Ovary (tissue), 3 donors: ENCODE results near the gene PEPD.

Experiments used
- CTCF ChIP-seq, 3 donors: fragments of 450-650 bp in 2 of 3; fragments of 200-600 bp in 1 of 3; IDR thresholded peaks; one replicate each; pipeline versions ENCODE4 v1.5.1 to v1.8.0; 2016 to 2022; ENCODE audit warnings: antibody characterized with exemption in 3 of 3, mild to moderate bottlenecking in 1 of 3
- POLR2A ChIP-seq: fragments of 450-650 bp; IDR thresholded peaks from one replicate; pipeline ENCODE4 v1.6.1; 2017; ENCODE audit warnings: antibody characterized with exemption, mild to moderate bottlenecking, moderate library complexity
- donor health status: DM: no; HTN: no; CAD: no.

- TF ChIP-seq CTCF (IDR thresholded peaks at IDR 0.05) (no peak), POLR2A (no peak)
These were observed 155.9 kb downstream of the PEPD start for GRCh38 chr19:33365691-33366090.
